UCSD-AML1 (cell line): ENCODE measurements around the gene COP1.
A peak's percentile ranks its signal among the peaks of the same experiment; 100 is the strongest.
"Not testable (repeated sequence)": the region's sequence is repeated elsewhere in the genome, so short reads cannot be mapped to it uniquely, and the experiment has no call there.

ENCODE experiments used
- DNase-seq: peaks from one replicate; lab custom pipeline; 2025; ENCODE audit not compliant: unreplicated experiment; lab: John Stamatoyannopoulos, UW

Gene COP1

DNA sequence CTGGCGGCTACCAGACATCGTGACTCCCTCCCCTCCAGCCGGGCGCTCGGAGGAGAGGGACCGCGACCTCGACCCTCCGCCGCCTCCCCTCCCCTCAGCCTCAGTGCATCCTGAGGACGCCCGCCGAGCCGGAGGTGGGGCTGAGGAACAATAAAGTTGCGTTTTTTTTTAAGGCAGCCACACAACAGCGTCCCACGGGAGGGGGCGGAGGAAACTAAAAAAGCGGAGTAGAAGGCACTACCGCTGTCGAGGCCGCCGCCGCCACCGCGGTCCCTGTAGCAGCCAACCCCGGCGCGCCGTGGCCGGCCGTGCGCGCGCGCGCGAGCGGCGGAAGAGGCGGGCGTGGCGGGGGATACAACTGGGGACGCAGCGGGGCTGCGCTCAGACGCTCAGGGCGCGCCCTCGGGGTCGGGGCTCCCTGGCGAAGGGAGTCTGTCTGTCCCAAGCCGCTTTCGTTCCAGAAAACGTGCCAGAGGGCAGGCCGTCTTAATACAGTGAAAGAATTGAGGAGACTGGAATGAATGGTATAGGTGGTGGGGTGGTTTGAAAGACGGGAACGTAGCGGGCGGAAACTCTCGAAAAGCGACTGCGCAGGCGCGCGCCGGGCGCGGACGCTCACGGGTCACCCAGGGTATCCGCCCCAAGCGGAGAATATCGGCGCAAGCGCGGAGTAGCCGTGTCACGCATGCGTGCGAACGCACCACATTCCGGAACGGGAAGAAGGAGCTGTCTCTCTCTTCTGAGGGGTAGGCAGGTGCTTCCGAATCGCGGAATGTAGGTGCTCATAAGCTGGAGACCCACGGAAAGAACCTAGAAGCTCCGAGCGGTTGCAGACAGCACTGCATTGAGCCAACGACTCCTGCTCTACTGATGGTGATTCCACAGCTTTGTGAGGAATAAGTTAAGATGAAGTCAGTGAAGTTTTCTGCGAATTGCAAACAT is at the start of gene COP1:
Gene COP1 (minus strand): TSS at position 326 of the 942 bp plus-strand sequence. CDS start 308 bp downstream, at position 18.
- peak; percentile 97 for DNase-seq

DNA sequence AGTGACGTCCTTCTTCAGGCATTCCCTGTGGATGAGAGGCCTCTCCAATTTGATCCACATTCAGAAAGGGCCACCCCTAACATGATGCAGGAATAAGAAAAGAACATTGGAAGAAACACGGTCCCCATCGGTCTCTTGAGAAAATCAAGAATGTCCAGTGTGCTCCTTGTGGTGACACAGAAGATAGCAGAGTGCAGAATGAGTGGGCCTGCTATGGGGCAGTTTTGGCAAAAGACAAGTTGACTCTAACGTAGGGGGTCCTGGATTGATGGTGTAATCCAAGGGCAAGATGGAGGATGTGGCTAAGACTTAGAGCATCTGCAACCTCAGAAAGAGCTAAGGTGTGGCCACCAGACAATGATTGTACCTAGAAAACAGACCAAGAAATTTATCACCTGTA is 45.1 kb upstream of the COP1 start:
- no peak for DNase-seq

DNA sequence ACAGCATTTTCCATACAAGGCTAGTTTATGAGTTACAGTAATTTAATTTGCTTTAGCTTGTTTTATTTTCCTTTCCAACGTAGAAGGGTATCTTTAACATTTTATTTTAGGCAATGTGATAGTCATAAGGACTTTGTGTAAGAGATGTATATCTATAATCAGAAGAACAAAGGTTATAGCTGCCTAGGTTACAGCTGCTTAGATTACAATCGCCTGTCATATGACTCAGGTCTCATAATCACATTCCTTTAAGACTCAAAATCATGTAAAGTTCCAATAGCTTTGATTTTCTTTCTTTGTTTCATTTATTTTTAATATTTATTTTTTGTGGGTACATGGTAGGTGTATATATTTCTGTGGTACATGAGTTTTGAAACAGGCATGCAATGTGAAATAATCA is 37.8 kb upstream of the COP1 start:
- DNase-seq, result no peak

DNA sequence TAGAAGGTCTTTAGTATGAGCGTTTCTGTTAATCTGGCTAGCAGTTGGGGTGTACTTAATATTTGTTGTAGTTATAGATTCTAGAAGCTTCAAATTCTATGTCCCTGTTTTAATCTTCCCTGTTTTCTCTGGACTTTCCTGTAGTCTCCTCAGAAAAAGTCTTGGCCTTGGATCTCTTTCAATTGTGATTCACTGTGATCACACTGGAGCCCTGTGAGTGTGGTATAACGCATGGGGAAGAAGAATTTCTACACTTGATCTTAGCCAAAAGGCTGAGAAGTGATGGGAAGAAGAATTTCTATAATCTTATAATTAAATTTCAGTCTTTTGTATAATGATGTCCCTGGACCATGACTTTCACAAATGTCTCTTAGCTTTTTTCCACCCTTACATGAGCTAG is 36.7 kb upstream of the COP1 start:
- no peak for DNase-seq

DNA sequence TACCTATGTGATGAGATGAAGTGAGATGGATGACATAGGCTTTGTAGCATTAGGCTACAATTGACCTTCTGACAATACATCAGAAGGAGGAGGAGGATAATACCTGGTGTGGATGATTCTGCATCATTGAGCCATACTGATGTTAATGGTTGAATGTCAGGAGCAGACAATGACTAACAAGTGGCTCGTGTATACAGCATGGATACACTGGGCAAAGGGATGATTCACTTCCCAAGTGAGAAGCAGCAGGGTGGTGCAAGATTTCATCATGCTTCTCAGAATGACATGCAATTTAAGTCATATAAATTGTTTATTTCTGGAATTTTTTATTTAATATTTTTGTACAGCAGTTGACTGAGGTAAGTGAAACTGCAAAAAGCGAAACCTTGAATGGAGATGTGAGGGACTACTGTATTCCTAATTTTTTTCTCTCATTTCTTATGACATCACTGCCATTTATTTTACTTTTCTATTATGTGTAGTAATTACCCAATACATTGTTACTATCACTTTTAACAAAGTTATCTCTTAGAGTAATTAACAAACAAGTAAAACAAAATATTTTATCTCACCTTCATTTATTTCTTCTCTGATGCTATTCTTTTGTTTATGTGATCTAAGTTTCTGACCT is 34.4 kb upstream of the COP1 start:
- no peak for DNase-seq

DNA sequence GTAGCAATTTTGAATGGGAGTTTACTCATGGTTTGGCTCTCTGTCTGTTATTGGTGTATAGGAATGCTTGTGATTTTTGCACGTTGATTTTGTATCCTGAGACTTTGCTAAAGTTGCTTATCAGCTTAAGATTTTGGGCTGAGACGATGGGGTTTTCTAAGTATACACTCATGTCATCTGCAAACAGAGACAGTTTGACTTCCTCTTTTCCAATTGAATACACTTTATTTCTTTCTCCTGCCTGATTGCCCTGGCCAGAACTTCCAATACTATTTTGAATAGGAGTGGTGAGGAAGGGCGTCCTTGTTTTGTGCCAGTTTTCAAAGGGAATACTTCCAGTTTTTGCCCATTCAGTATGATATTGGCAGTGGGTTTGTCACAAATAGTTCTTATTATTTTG is 26.6 kb upstream of the COP1 start:
- DNase-seq, result not testable (repeated sequence)

DNA sequence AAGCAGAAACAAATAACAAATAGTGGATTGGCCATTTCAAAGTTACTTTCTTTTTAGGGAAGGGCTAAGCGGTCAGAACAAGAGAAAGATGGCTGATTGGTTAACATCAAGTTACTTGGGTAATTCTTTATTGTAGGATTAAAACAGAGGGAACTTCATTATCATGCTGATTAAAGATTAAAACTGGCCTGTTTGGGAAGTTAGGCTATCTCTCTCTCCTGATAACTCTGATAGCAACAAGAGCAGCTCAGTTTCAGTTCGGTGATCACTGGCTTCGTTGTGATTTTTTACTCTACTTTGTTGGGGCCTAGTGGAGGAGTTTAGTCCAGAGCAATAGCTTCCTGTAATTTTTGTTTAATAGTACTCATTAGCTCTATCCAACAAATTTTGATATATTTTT is 20.5 kb upstream of the COP1 start:
- DNase-seq, result no peak

DNA sequence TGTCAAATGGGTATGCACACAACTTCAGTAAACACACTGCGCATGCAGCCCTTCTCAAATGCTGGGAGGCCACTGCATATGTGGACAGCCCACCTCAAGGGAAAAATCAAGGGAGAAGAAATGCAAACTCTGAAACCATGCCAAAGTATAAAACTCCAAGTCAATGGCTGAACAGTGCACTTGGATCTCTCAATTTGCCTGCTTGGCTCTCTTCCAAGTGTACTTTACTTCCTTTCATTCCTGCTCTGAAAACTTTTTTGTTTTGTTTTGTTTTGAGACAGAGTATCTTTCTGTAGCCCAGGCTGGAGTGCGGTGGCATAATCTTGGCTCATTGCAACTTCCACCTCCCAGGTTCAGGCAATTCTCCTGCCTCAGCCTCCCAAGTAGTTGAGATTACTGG is 18.8 kb upstream of the COP1 start:
- no peak for DNase-seq

DNA sequence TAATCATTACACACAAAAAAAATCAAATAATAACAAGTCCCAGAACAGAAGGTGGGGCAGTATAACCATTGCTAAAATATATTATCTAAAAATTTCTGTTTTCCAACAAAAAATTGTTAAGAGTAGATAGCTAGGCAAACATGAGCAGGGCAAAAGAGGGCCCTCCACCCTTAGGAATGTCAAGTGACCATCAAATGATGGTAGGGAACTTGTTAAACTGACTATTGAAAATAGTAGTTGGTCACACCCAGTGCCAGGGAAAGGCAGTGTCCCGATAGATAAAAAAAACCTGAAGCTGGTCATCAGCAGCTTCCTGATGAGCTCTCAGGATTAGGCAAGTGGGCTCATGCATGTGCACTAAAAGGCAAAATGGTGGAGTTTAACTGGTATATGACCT is 18.4 kb upstream of the COP1 start:
- no peak for DNase-seq

DNA sequence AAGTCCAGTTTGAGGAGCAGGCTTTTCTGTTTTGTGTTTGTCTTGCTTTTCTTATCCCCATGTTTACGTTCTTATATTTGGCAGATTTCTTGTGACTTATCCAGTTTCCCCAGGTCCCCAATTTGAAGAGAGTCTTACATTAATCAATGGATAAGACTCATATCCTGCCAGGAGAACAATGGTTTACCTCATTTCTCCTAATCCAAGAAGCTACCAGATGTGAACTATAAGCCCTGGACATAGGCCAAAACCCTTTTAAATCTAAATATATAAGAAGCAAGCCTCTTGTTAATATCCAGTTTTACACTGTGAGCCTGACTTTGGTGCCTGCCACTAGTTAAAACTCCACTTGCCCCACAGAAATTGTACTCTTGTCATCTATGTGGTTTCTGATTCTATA is 15.1 kb upstream of the COP1 start:
- no peak for DNase-seq

DNA sequence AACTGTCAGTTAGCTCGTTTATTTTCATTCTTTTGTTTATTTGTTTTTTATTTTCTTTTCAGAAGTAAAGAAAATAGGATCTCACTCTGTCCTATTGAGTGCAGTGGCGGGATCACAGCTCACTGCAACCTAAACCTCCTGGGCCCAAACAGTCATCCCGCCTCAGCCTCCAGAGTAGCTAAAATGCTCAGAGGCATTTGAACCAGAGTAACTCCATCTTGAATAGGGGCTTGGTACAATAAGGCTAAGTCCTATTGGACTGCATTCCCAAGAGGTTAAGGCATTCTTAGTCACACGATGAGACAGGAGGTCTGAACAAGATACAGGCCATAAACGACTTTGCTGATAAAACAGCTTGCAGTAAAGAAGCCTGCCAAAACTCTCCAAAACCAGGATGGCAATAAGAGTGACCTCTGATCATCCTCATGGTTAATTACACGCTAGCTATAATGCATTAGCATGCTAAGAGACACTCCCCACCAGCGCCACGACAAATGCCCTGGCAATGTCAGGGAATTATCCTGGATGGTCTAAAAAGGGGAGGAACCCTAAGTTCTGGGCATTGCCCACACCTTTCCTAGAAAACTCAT is 13.1 kb upstream of the COP1 start:
- DNase-seq, result no peak

DNA sequence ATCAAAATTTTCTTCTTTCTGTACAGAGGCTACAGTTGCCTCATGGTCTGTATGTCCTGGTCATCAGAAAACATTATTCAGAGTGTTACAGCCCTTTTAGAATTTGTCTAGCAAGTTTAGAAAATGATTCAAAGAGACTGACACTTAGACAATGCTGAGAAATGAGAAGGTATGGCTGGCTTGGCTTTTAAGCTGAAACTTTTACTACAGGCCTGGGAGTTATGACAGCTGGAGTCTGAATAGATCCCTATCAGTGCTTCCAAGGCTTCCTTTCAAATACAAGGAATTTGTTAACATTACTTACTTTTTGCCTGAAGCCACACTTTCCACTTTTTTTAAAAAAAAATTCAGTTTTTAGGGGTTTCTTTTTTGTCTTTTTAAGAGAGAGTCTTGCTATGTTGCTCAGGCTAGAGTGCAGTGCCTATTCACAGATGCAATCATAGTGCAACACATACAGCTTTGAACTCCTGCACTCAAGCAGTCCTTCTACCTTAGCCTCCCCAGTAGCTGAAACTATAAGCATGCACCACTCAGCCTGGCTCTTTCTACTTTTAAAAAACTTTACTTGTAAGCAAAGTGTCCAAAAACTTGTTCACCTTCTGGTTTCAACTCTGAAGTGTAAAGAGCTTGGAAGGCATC is 10.5 kb upstream of the COP1 start:
- DNase-seq, result no peak

DNA sequence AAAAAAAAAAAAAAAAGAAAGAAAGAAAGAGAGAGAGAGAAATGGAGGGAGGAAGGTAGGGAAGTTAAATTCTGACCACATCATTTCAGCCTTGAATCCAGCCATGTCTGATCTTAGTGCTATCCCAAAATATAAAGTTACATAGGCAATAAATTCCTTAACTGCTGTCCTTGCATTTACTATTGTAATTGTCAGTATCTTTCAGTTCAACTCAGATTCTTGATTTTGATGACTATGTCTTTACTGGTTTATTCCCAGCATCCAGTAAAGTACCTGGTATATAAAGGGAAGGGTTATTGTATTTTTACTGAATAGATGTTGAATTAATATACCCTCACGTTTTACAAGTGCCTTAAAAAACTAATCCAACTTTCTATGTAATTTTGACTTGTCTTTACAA is 8.9 kb upstream of the COP1 start:
- no peak for DNase-seq

DNA sequence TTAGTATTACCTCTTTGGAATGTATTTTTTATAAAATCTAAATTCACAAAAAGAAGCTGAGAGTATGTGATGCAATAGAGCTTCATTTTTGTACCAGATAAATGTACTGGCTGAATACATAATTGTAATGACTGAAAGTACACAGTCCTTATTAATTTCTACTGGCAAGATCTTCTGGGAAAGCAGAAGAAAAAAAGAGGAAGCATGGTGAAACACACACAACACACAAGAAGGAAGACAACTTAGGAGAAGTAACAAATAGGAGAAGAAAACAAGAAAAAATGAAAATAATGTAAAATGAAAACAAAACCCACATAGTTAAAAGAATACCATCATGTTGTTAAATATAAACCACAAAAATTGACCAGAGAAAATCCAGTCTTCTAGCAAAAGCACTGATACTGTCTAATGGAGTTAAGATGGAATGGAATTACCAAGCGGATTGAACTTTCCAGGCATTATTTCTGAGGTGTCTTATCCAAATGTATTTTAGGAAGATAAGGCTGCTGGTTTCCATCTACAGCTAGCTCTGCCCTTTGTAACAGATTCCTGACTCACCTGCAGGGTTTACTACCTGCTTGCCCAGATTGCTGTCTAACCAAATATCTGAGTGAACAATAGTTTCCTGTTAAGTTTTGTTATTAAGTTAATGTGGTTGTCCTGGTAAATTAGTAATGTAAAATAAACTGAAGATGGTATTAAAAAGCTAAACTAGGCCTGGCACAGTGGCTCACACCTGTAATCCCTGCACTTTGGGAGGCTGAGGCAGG is 4.5 kb upstream of the COP1 start:
- no peak for DNase-seq

DNA sequence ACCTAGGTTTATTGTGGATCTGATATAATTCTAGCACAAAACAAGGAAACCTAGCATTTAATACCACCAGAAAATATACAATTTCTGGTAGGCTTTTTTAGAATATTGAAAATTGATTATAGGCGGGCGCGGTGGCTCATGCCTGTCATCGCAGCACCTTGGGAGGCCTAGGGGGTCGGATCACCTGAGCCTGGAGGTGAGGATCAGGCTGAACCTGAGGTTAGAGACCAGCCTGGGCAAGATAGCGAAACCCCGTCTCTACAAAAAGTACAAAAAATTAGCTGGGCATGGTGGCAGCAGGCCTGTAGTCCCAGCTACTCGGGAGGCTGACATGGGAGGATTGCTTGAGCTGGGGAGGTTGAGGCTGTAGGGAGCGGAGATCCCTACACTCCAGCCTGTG is 948 bp upstream of the COP1 start:
- no peak for DNase-seq

DNA sequence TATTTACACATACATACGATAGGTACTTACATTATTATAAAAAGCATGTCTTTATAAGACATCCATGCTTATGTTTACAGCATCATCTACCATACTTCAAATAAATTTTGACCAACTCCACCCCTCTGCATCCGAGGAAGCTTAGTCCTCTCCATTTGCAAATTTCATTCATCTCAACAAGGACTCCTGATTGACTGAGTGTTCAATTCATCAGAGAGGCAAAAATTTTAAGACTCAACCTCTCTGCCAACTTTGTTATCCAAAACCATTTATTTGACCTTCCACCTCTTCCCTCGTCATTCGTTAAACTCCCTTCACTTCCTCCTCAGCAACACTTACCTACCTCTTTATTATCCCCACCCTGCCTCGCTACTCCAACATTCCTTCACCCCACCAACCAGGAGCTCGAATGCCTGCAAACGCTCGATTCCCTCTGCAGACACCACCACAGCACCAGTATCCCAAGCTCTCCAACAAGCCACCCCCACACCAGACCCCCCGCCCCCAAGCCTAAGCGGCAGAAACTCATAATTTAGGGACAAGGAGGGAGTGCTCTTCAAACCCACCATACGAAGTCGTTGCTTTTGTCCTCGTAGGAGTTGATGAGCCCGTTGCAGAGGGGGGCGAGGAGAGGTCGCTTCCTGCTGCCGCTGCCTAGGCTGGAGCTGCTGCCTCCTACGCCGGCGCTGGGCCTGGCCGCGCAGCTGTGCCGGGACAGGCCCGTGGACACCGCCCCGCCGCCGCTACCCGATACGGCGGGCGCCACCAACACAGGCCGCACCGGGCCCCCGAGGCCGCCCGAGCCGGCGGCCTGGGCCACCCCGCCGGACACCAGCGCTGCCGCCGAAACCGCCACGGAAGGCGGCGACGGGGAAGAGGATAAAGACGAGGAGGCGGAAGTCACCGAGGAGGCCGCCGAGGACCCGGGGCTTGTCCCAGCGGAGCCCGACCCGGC is 803 bp downstream of the COP1 start:
- peak; percentile 66 for DNase-seq

DNA sequence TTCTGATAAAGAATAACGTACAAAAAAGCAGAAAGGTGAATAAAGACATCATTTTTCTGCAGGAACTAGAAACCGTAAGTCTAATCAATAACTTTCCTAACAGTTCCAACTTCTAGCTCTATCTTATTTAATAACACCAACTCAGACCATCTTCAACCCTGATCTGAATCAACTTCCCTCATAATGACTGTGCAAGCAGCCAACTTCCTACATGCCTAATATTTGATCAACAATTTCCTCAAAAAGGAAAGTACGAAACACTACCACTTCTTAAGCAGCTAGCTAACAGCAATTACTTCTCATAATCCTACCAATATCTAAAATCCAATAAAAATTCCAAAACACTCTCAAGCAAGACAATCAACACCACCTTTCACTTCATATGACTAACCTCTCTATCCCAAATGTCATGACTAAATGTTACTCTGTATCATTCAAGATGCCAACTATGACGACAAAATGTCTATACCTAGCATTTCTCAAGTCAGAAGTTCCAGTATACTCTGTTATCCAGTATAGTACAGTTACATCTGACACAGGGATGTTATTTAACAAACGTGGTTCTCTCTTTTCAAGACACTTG is 1.7 kb downstream of the COP1 start:
- no peak for DNase-seq

DNA sequence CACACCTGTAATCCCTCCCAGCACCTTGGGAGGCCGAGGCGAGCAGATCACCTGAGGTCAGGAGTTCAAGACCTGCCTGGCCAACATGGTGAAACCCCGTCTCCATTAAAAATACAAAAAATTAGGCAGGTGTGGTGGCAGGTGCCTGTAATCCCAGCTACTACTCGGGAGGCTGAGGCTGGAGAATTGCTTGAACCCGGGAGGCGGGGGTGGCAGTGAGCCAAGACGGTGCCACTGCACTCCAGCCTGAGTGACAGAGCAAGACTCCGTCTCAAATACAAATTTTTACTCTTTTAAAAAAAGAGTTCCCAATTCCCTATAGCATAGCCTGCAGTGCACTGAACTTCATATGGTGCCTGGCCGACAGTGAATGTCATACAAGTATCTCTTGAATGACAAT is 2.4 kb downstream of the COP1 start:
- not testable (repeated sequence) for DNase-seq

DNA sequence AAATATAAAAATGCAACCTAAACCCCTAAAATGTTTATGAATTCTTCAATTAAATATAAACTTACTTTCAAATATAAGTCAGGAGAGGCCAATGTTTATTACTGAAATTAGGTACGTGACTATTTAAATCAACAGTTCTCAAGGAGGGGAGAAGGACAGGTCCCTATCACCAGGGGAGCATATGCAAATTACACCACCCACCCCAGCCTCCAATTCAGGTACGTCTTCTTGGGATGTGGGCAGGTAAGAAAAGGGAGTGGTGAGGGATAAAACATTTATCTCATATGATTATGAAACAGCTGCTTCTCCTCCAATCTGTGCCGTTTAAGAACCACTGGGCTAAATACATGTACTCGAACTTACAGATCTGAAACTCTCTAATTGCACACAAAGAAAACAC is 3.4 kb downstream of the COP1 start:
- DNase-seq, result no peak
